ENCODE measurements around the gene ATP2B1.

Gene ATP2B1

DNA sequence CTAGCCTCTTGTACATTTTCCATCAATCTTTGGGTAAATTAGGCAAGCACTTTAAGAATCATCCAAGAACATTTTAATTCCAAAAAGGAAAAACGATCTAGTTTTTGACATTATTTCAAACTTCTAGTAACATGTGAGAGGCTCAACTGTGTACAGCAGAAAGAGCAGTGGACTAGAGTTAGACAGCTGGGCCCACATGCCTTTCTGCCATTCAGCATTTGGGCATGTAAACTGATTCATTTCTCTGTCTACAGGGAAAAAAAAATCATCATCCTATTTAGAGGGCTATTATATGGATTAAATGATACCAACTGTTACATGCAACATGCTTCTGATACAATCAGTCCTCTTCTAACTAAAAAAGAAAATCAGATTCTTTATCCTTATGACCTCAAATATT is 17.7 kb downstream of the ATP2B1 start:
- no peaks in the 10 kb centered on the region for H3K9me3 ChIP-seq (ENCODE audit: control insufficient read depth, low read length)
- no peaks in the 10 kb centered on the region for H3K27me3 ChIP-seq (replicated peaks; ENCODE audit: control insufficient read depth, insufficient read depth, low read length)
- peak; percentile 50 for DNase-seq (ENCODE audit: low read depth)
- H3K4me3 ChIP-seq (ENCODE audit: low read length), result no peak overlapping the region
- no peak overlapping the region for H3K9ac ChIP-seq (ENCODE audit: low read length)
- peaks cover 28% of the 10 kb centered on the region for H3K4me1 ChIP-seq (ENCODE audit: control insufficient read depth, insufficient read depth, low read length)
- no peaks in the 10 kb centered on the region for H3K36me3 ChIP-seq (ENCODE audit: control insufficient read depth, insufficient read depth, low read length, severe bottlenecking)

DNA sequence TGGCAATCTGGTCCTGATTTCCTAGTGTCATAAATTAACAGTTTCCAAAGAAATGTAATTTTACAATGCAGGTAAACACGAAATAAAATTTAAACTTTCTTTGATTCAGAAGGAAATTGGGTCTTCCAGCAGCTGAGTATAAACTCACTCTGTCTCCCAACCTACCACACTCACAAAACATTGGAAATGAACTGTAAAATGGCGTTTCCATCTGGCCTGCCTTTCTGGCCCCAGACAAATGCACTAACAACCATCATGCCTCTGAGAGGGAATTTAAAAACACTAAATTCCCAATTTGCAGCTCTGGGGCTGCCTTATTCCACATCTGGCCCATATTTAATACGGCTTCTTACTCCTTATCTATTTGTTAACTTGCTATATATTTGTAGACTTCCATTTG is 19.3 kb downstream of the ATP2B1 start:
- Histone ChIP-seq H3K27me3 (replicated peaks; ENCODE audit: control insufficient read depth, insufficient read depth, low read length) (no peaks in the 10 kb centered on the region), H3K36me3 (ENCODE audit: control insufficient read depth, insufficient read depth, low read length, severe bottlenecking) (no peaks in the 10 kb centered on the region), H3K4me3 (ENCODE audit: low read length) (no peak overlapping the region), H3K4me1 (ENCODE audit: control insufficient read depth, insufficient read depth, low read length) (peaks cover 26% of the 10 kb centered on the region), H3K9me3 (ENCODE audit: control insufficient read depth, low read length) (no peaks in the 10 kb centered on the region), H3K9ac (ENCODE audit: low read length) (no peak overlapping the region)
- DNase-seq (ENCODE audit: low read depth), result no peak

DNA sequence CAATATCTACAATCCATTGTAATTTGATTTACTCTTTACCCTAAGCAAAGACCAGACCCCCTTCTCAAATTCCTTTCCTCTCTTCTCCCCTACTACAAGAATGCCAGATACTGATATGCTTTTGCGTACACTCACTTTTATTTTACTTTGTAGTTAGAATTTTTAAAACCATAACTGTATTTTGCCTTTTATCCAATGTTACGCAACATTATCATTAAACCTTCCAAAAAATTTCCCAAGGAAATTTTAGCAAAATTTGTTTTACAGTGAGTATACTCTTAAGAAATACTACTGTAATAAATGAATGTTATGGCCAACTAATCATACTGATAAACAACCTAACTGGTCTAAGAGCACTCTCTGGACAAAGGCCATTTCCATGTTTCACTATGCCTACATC is 22.3 kb downstream of the ATP2B1 start:
- Histone ChIP-seq H3K9ac (ENCODE audit: low read length) (no peak overlapping the region), H3K27me3 (replicated peaks; ENCODE audit: control insufficient read depth, insufficient read depth, low read length) (no peaks in the 10 kb centered on the region), H3K4me3 (ENCODE audit: low read length) (no peak overlapping the region), H3K9me3 (ENCODE audit: control insufficient read depth, low read length) (peaks cover 11% of the 10 kb centered on the region), H3K4me1 (ENCODE audit: control insufficient read depth, insufficient read depth, low read length) (peaks cover 15% of the 10 kb centered on the region), H3K36me3 (ENCODE audit: control insufficient read depth, insufficient read depth, low read length, severe bottlenecking) (no peaks in the 10 kb centered on the region)
- no peak for DNase-seq (ENCODE audit: low read depth)

DNA sequence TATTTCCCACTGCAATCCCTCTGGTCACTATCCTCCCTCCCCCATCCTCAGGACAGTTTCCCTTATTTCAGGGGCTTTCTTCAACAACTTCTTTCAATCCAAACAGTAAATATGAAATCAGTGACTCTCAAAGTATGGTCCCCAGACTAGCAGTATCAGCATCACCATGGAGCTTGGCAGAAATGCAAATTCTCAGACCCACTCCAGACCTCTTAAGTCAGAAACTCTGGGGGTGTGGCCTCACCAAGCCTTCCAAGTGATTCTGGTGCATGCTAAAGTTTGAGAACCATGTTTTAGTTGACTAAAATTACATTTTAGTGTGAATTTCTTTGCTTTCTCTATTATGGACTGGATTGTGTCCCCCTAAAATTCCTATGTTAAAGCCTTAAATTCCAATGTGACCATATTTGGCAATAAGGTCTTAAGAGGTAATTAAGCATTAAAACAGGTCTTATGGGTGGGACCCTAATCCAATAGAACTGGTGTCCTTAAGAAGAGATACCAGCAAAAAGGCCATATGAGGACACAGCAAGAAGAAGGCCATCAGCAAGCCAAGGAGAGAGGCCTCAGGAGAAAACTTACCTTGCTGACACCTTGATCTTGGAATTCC is 23.2 kb downstream of the ATP2B1 start:
- no peak for DNase-seq (ENCODE audit: low read depth)
- Histone ChIP-seq H3K4me1 (ENCODE audit: control insufficient read depth, insufficient read depth, low read length) (peaks cover 10% of the 10 kb centered on the region), H3K27me3 (replicated peaks; ENCODE audit: control insufficient read depth, insufficient read depth, low read length) (no peaks in the 10 kb centered on the region), H3K9me3 (ENCODE audit: control insufficient read depth, low read length) (peaks cover 17% of the 10 kb centered on the region), H3K36me3 (ENCODE audit: control insufficient read depth, insufficient read depth, low read length, severe bottlenecking) (no peaks in the 10 kb centered on the region), H3K4me3 (ENCODE audit: low read length) (no peak overlapping the region), H3K9ac (ENCODE audit: low read length) (no peak overlapping the region)

DNA sequence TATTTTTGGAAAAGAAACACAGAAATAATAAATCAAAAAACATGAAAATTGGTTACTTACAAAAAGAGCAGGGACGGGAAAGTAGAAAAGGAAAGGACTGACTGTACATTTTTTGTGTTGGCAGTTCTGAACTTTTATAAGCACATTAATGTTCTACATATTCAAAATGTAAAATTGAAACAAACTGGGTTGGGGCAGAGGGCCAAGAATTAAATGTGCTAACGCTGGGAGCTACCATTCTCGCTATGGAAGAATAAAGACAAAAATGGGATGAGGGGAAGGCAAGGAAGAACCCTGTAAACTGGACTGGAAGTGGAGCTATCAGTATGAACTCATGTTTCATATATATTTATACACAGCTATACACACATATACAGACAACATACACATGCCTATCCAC is 24.5 kb downstream of the ATP2B1 start:
- peaks cover 27% of the 10 kb centered on the region for H3K9me3 ChIP-seq (ENCODE audit: control insufficient read depth, low read length)
- DNase-seq (ENCODE audit: low read depth), result no peak

DNA sequence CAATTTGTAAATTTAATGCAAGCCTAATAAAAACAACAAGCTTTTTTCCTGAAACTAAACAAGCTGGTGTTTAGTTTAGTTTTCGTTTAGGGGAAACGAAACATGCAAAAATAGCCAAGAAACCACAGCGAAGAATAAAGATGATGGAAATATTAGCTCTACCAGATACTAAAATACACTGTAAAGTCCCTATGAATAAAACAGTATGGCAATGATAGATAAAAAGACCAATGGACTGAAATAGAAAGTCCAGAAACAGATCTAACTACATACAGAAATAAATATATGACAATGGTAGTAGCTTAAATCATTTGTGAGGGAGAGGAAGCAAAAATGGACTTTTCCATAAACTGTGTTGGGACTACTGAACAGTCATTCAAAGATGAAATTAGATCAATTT is 26.4 kb downstream of the ATP2B1 start:
- DNase-seq (ENCODE audit: low read depth), result no peak
- H3K36me3 ChIP-seq (ENCODE audit: control insufficient read depth, insufficient read depth, low read length, severe bottlenecking), result no peaks in the 10 kb centered on the region
- H3K4me1 ChIP-seq (ENCODE audit: control insufficient read depth, insufficient read depth, low read length), result peaks cover 8% of the 10 kb centered on the region
- peak overlapping the region; percentile 17 for H3K4me3 ChIP-seq (ENCODE audit: low read length)
- H3K27me3 ChIP-seq (replicated peaks; ENCODE audit: control insufficient read depth, insufficient read depth, low read length), result no peaks in the 10 kb centered on the region
- peaks cover 27% of the 10 kb centered on the region for H3K9me3 ChIP-seq (ENCODE audit: control insufficient read depth, low read length)
- H3K9ac ChIP-seq (ENCODE audit: low read length), result no peak overlapping the region

More for the DNA sequence above, 24.5 kb downstream of the ATP2B1 start:
- H3K4me3 ChIP-seq (ENCODE audit: low read length), result no peak overlapping the region
- H3K4me1 ChIP-seq (ENCODE audit: control insufficient read depth, insufficient read depth, low read length), result peaks cover 8% of the 10 kb centered on the region
- H3K9ac ChIP-seq (ENCODE audit: low read length), result no peak overlapping the region
- no peaks in the 10 kb centered on the region for H3K36me3 ChIP-seq (ENCODE audit: control insufficient read depth, insufficient read depth, low read length, severe bottlenecking)
- no peaks in the 10 kb centered on the region for H3K27me3 ChIP-seq (replicated peaks; ENCODE audit: control insufficient read depth, insufficient read depth, low read length)

DNA sequence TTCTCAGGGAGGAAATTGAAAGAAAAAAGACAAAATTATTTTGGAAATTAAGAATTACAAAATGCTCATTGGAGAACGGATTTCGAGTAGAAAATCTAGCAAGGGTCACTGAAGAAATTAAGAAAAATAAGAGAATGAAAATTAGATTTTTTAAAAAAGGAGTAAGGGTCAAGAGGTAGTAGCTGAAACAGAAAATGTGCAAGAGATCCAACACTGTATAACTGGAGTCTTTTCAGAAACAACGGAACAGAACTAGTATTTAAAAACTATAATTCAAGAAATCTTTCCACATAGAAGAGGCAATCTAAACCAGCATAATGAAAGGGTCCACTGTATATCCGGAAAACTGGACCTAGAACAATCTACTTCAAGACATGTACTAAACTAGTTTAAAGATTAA is 28.2 kb downstream of the ATP2B1 start:
- Histone ChIP-seq H3K9ac (ENCODE audit: low read length) (no peak overlapping the region), H3K4me3 (ENCODE audit: low read length) (no peak overlapping the region)
- DNase-seq (ENCODE audit: low read depth), result no peak

DNA sequence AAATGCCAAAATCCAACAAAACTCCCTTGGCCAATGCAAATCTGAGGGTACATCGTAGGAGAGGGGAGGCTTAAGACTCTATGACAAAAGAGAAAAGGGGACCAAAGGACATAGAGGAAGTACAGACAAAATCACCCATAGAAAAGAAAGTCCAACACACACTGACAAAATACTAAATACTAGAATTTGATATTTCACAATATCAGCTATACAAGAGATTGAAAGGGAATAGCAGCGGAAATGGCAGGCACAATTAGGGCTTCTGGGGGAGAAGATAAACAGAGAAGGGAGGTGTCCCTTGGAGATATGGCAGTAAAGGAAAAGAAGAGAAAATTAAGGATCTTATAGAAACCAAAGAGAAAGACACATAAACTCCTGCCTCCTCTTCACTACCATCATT is 29.0 kb downstream of the ATP2B1 start:
- Histone ChIP-seq H3K9ac (ENCODE audit: low read length) (no peak overlapping the region), H3K4me1 (ENCODE audit: control insufficient read depth, insufficient read depth, low read length) (no peaks in the 10 kb centered on the region), H3K27me3 (replicated peaks; ENCODE audit: control insufficient read depth, insufficient read depth, low read length) (no peaks in the 10 kb centered on the region), H3K4me3 (ENCODE audit: low read length) (no peak overlapping the region), H3K36me3 (ENCODE audit: control insufficient read depth, insufficient read depth, low read length, severe bottlenecking) (no peaks in the 10 kb centered on the region), H3K9me3 (ENCODE audit: control insufficient read depth, low read length) (peaks cover 27% of the 10 kb centered on the region)
- DNase-seq (ENCODE audit: low read depth), result no peak

More for the DNA sequence above, 28.2 kb downstream of the ATP2B1 start:
- no peaks in the 10 kb centered on the region for H3K36me3 ChIP-seq (ENCODE audit: control insufficient read depth, insufficient read depth, low read length, severe bottlenecking)
- peaks cover 27% of the 10 kb centered on the region for H3K9me3 ChIP-seq (ENCODE audit: control insufficient read depth, low read length)
- H3K4me1 ChIP-seq (ENCODE audit: control insufficient read depth, insufficient read depth, low read length), result no peaks in the 10 kb centered on the region
- H3K27me3 ChIP-seq (replicated peaks; ENCODE audit: control insufficient read depth, insufficient read depth, low read length), result no peaks in the 10 kb centered on the region

DNA sequence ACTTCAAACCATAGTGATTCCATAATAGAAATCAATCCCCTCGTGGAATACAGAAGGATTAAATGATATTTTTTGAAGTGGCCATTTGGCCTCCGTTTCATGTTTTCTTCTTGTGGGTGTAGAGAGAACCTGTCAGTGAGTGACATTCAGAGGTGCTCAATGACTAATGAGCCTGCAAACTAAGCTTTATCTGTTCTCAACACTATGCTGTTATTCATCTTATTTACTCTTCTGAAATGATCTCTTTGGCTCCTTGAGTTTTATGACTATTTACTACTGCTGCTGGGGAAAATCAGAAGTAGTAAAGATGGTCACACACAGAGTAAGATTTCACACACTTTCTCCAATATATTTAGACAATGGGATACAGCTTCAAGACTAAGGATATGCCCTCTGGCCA is 30.4 kb downstream of the ATP2B1 start:
- Histone ChIP-seq H3K4me3 (ENCODE audit: low read length) (no peak overlapping the region), H3K9ac (ENCODE audit: low read length) (no peak overlapping the region), H3K27me3 (replicated peaks; ENCODE audit: control insufficient read depth, insufficient read depth, low read length) (no peaks in the 10 kb centered on the region), H3K36me3 (ENCODE audit: control insufficient read depth, insufficient read depth, low read length, severe bottlenecking) (no peaks in the 10 kb centered on the region), H3K9me3 (ENCODE audit: control insufficient read depth, low read length) (peaks cover 27% of the 10 kb centered on the region), H3K4me1 (ENCODE audit: control insufficient read depth, insufficient read depth, low read length) (no peaks in the 10 kb centered on the region)
- DNase-seq (ENCODE audit: low read depth), result no peak

DNA sequence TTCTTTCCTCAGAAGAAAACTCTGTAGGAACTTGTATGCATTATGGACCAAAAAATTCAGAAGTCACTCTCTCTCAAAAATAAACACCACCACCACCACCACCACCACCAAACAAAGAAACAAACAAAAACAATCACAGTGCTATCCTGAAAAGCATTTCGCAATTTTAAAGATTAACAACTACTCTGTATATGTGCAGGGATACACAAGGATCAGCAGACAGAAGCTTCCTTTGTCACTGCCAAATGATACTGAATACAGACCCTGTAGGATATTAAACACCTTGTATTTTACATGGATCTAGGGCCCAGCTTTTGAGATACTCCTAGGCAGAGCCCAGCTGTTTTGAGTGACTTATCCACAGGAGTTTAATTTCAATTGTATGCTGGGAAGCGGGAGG is 31.7 kb downstream of the ATP2B1 start:
- Histone ChIP-seq H3K4me3 (ENCODE audit: low read length) (no peak overlapping the region), H3K9ac (ENCODE audit: low read length) (no peak overlapping the region), H3K27me3 (replicated peaks; ENCODE audit: control insufficient read depth, insufficient read depth, low read length) (no peaks in the 10 kb centered on the region), H3K4me1 (ENCODE audit: control insufficient read depth, insufficient read depth, low read length) (no peaks in the 10 kb centered on the region), H3K9me3 (ENCODE audit: control insufficient read depth, low read length) (peaks cover 20% of the 10 kb centered on the region), H3K36me3 (ENCODE audit: control insufficient read depth, insufficient read depth, low read length, severe bottlenecking) (no peaks in the 10 kb centered on the region)
- DNase-seq (ENCODE audit: low read depth), result no peak

DNA sequence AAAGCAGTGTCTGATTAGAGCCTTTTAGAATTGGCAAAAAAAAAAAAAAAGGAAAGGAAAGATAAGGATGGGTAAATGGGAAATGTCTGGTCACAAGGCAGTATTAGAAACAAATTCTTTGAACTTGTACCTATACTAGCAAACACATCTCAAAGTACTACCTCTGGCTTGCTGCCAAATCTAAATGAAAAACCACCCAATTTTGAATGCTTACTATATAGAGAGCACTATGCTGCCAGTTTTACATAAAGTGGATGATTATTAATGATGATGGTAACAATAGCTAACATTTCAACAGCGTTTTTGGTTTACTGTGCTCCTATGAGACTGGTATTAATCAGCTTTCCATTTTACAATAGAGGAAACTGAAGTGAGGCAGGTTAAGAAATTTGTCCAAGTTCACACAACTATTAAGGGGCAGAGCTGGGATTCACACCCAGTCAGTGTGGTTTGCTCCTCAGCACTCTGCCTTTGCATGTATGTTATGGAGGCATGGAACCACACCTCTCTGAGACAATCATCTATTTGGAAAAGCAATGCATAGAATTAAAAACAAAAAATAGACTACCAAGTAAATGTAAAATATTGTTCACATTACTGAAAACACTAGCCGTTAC is 34.2 kb downstream of the ATP2B1 start:
- no peak for DNase-seq (ENCODE audit: low read depth)
- H3K9me3 ChIP-seq (ENCODE audit: control insufficient read depth, low read length), result no peaks in the 10 kb centered on the region
- H3K4me3 ChIP-seq (ENCODE audit: low read length), result no peak overlapping the region
- H3K9ac ChIP-seq (ENCODE audit: low read length), result no peak overlapping the region
- H3K27me3 ChIP-seq (replicated peaks; ENCODE audit: control insufficient read depth, insufficient read depth, low read length), result no peaks in the 10 kb centered on the region
- peaks cover 4% of the 10 kb centered on the region for H3K4me1 ChIP-seq (ENCODE audit: control insufficient read depth, insufficient read depth, low read length)
- no peaks in the 10 kb centered on the region for H3K36me3 ChIP-seq (ENCODE audit: control insufficient read depth, insufficient read depth, low read length, severe bottlenecking)

DNA sequence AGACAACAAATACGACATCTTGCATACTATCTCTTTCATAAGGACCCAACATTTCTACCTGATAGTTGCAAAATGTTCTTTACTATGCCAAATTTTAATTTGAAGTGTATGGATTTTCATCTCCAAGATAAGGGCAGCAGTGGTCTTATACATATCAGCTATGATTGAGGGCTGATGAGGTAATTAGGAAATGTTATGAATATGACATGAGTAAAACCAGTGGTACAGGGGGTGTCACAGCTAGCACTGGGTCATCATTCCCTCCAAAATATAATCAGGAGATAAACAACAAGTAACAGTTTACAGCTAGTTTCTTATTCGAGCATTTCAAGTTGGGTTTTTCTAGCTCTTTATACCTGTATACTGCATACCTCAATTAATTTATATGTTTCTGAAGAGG is 35.0 kb downstream of the ATP2B1 start:
- H3K9ac ChIP-seq (ENCODE audit: low read length), result no peak overlapping the region
- no peaks in the 10 kb centered on the region for H3K27me3 ChIP-seq (replicated peaks; ENCODE audit: control insufficient read depth, insufficient read depth, low read length)
- no peak overlapping the region for H3K4me3 ChIP-seq (ENCODE audit: low read length)
- no peaks in the 10 kb centered on the region for H3K36me3 ChIP-seq (ENCODE audit: control insufficient read depth, insufficient read depth, low read length, severe bottlenecking)
- peaks cover 4% of the 10 kb centered on the region for H3K4me1 ChIP-seq (ENCODE audit: control insufficient read depth, insufficient read depth, low read length)
- H3K9me3 ChIP-seq (ENCODE audit: control insufficient read depth, low read length), result no peaks in the 10 kb centered on the region
- no peak for DNase-seq (ENCODE audit: low read depth)

All from adipocyte (in vitro differentiated cells).